ENCODE measurements around the gene DPP8.
A peak's percentile ranks its signal among the peaks of the same experiment; 100 is the strongest.
"Not testable (repeated sequence)": the region's sequence is repeated elsewhere in the genome, so short reads cannot be mapped to it uniquely, and the experiment has no call there.

The DPP8 gene

GRCh38 chr15:65516997-65517865, at the start of gene DPP8:
DPP8 (minus strand) TSS chr15:65517689; CDS start chr15:65512553, 5,136 bp downstream.
- DNase-seq = peak; percentile 87 to 94

DNA sequence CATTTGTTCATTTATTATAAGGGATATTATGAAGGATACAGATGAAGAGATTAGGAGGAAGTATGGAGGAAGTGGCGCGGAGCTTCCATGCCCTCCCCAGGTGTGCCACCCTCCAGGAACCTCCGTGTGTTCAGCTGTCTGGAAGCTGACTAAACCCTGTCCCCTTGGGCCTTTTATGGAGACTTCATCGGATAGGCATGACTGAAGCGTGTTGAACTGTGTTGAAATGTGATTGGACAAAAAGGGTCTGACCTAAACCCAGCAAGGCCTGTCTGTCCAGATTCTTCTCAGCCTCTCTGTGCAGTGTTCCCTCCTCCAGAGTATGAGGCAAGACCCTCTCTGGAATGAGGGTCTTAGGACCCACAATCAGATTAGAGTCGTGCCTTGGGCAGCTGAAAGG, 44.4 kb upstream of the DPP8 start:
- DNase-seq = no peak

- no peak for DNase-seq
These were observed 42.5 kb upstream of the DPP8 start for GRCh38 chr15:65559941-65560340.

GRCh38 chr15:65558997-65559760, 41.7 kb upstream of the DPP8 start:
- no peak for DNase-seq

- DNase-seq = no peak
These were observed 40.8 kb upstream of the DPP8 start for GRCh38 chr15:65558336-65558735.

- DNase-seq = no peak
These were observed 39.1 kb upstream of the DPP8 start for GRCh38 chr15:65556622-65557021.

- no peak for DNase-seq
These were observed 36.2 kb upstream of the DPP8 start for GRCh38 chr15:65553691-65554090.

GRCh38 chr15:65552851-65553250, 35.4 kb upstream of the DPP8 start:
- DNase-seq = not testable (repeated sequence)

- no peak for DNase-seq
These were observed 33.7 kb upstream of the DPP8 start for GRCh38 chr15:65551183-65551582.

- no peak for DNase-seq
These were observed 33.2 kb upstream of the DPP8 start for GRCh38 chr15:65550681-65551098.

- DNase-seq = not testable (repeated sequence)
These were observed 31.8 kb upstream of the DPP8 start for GRCh38 chr15:65549288-65549687.

GRCh38 chr15:65547841-65548240, 30.4 kb upstream of the DPP8 start:
- no peak for DNase-seq

- DNase-seq = no peak
These were observed 23.8 kb upstream of the DPP8 start for GRCh38 chr15:65541231-65541820.

- DNase-seq = no peak
These were observed 22.8 kb upstream of the DPP8 start for GRCh38 chr15:65540314-65540713.

DNA sequence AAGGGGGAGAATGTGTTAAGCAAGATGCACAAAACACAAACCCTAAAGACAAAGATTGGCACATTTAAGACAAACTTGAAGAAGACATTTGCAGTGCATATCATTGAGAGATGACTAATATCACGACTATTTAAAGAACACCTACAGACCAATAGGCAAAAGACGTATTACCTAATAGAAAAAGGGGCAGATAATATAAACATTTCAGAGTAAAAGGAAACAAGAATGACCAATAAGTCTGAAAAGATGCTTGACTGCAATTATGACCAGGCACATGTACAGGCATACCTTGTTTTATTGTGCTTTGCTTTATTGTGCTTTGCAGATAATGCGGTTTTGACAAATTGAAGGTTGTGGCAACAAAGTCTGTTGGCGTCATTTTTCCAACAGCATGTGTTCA, 17.7 kb upstream of the DPP8 start:
- DNase-seq = no peak

DNA sequence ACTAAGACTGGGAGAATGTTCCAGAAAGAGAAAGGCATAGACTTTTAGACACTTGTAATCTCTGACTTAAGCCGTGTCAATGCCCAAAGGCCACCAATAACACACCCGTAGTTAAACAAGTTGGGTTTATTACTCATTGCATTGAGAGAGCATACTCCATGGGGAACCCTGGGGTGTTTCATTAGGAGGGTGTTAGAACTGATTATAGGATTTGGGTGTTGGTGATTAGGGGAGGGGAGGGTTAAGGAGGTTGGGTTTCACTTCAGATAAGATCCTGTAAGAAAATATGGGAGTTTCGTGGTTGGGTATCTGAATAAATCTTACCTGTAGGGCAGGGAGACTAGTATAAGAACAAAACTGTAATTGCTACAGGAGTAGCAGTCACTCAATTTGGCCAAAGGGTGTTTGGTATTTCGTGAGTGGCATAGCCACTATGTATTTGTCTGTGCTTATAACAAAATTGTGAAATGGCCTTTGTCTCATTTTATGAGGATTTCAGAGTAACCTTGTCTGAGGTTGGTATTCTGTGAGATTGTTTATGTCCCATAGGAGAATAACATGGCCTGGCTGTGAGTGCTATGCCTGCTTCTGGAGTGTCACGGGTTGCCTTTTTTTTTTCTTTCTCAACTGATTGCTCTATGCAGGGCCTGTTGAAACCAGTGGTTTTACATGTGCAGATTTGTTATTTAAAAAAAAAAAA, 15.7 kb upstream of the DPP8 start:
- DNase-seq = no peak

DNA sequence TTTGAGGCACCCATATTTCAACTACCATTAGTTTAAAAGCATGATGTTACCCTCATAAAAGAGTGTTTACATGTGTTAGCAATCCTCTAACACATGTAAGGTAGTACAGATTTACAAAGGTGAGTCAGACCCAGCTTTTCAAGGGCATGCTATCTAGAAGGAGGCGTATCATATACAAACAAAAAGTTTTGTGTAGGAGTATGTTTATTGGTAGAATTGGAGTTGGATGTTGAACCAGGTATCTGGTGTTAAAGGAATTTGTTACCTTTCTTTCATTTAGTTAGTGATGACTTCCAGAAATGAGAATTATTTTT, 15.2 kb upstream of the DPP8 start:
- no peak for DNase-seq

GRCh38 chr15:65530318-65531111, 13.0 kb upstream of the DPP8 start, which contains the start of gene HACD3:
HACD3 (plus strand) TSS chr15:65530463; CDS start chr15:65530632, 169 bp downstream.
- peak; percentile 89 to 90 for DNase-seq

- no peak for DNase-seq
These were observed 12.4 kb upstream of the DPP8 start for GRCh38 chr15:65529762-65530317.

DNA sequence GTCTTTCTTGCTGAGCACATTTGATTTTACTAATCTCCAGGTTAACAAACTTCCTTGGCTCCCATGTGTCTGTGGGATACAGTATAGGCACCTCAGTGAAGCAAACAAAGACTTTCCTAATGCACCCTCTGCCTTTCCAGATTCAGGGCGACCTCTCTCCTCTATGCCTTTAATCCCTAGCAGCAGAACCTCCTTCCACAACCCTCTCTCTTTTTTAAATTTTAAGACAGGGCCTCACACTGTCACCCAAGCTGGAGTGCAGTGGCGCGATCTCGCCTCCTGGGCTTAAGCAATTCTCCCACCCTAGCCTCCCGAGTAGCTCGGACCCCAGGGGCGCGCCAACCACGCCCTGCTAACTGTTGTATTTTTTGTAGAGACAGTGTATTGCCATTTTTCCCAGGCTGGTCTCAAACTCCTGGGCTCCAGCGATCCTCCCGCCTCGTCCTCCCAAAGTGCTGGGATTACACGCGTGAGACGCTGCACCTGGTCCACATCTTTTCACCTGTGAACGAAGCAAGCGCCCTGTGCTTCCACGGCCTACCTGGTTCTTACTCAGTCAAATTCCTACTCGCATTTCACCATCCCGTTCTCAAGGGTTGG, 11.1 kb upstream of the DPP8 start:
- no peak for DNase-seq

GRCh38 chr15:65525622-65526021, 8.1 kb upstream of the DPP8 start:
- no peak for DNase-seq

Data from NCI-H524 (cell line).